IMR-90 (cell line): Measurements from ENCODE around the gene CCR9. TPM values are rescaled to one million over a fixed set of nuclear protein-coding genes. Genes with fewer than 3 reads are reported as not detected.

Experiments used
- ATAC-seq: fragments of 200-7000 bp; cut with Tn5 transposase; 2 replicates; pipeline ENCODE4 v1.9.1; 2020; ENCODE audit warnings: low read depth, mild to moderate bottlenecking, moderate library complexity
- BruUV-seq: library from RNA; stranded (reverse); fragments of 400-500 nt; replicated peaks from 2 replicates; lab custom pipeline; 2021; lab: Mats Ljungman, UMichigan
- CTCF ChIA-PET: fragments of 300-600 bp; formaldehyde crosslinking; extraction: SDS; loops from one replicate; lab custom pipeline; 2021; ENCODE audit warnings: antibody characterized with exemption; lab: Yijun Ruan, JAX
- POLR2A ChIA-PET: fragments of 300-600 bp; sonication (Branson Sonifier 250); formaldehyde crosslinking; loops from one replicate; lab custom pipeline; 2022; ENCODE audit warnings: antibody characterized with exemption; ENCODE audit not compliant: unreplicated experiment; lab: Charles Lee
- DNase-seq: peaks from one replicate; pipeline ENCODE4 v3.0.0; 2013
- H2AFZ ChIP-seq: replicated peaks from 2 replicates; pipeline ENCODE3; 2013; ENCODE audit warnings: low read length, mild to moderate bottlenecking; ENCODE audit not compliant: poor library complexity
- H2AK5ac ChIP-seq: 2 replicates; pipeline ENCODE4 v1.6.1; 2013; ENCODE audit warnings: low read depth, low read length, inconsistent platforms
- H2AK9ac ChIP-seq: replicated peaks from 2 replicates; pipeline ENCODE3; 2013; ENCODE audit warnings: mild to moderate bottlenecking, low read depth, low read length, moderate library complexity; ENCODE audit not compliant: poor library complexity
- H2BK120ac ChIP-seq: 2 replicates; pipeline ENCODE4 v1.6.1; 2013; ENCODE audit warnings: low read depth, low read length, inconsistent platforms
- H2BK15ac ChIP-seq: 3 replicates; pipeline ENCODE4 v1.6.1; 2013; ENCODE audit warnings: low read depth, low read length, inconsistent platforms
- H2BK20ac ChIP-seq: 2 replicates; pipeline ENCODE4 v1.6.1; 2013; ENCODE audit warnings: low read depth, mild to moderate bottlenecking, inconsistent platforms, low read length, moderate library complexity
- H2BK5ac ChIP-seq: 2 replicates; pipeline ENCODE4 v1.6.1; 2013; ENCODE audit warnings: mild to moderate bottlenecking, low read depth, low read length, inconsistent platforms; ENCODE audit not compliant: poor library complexity, severe bottlenecking
- H3K14ac ChIP-seq: replicated peaks from 2 replicates; pipeline ENCODE4 v1.6.1; 2013; ENCODE audit warnings: low read depth, low read length, inconsistent platforms
- H3K18ac ChIP-seq: 2 replicates; pipeline ENCODE4 v1.6.1; 2013; ENCODE audit warnings: low read depth, low read length, control low read depth
- H3K23ac ChIP-seq: 2 replicates; pipeline ENCODE4 v1.6.1; 2013; ENCODE audit warnings: low read depth, low read length, inconsistent platforms
- H3K27ac ChIP-seq: 2 replicates; pipeline ENCODE4 v1.5.1; 2013; ENCODE audit warnings: mild to moderate bottlenecking, control low read depth, low read length; ENCODE audit not compliant: insufficient read depth
- H3K27me3 ChIP-seq: 2 replicates; pipeline ENCODE4 v1.6.1; 2013; ENCODE audit warnings: low read length; ENCODE audit not compliant: control insufficient read depth, insufficient read depth
- H3K36me3 ChIP-seq: 2 replicates; pipeline ENCODE4 v1.6.1; 2013; ENCODE audit warnings: low read length, mixed read lengths; ENCODE audit not compliant: control insufficient read depth, insufficient read depth
- H3K4ac ChIP-seq: 2 replicates; pipeline ENCODE4 v1.6.1; 2013; ENCODE audit warnings: low read depth, low read length, inconsistent platforms
- H3K4me1 ChIP-seq: 2 replicates; pipeline ENCODE4 v1.6.1; 2013; ENCODE audit warnings: low read length, mixed read lengths; ENCODE audit not compliant: control insufficient read depth, insufficient read depth
- H3K4me2 ChIP-seq: 2 replicates; pipeline ENCODE4 v1.6.1; 2013; ENCODE audit warnings: low read depth, mild to moderate bottlenecking, control low read depth, low read length, moderate library complexity
- H3K4me3 ChIP-seq: 2 replicates; pipeline ENCODE4 v1.5.1; 2013; ENCODE audit warnings: low read depth, mild to moderate bottlenecking, control low read depth, low read length, moderate library complexity; ENCODE audit not compliant: insufficient read depth
- H3K56ac ChIP-seq: 2 replicates; pipeline ENCODE4 v1.6.1; 2013; ENCODE audit warnings: low read length, inconsistent platforms; ENCODE audit not compliant: insufficient read depth; ENCODE audit errors: extremely low read depth
- H3K79me1 ChIP-seq, 2 experiments: 2 replicates each; pipeline ENCODE4 v1.6.1; 2013; ENCODE audit warnings: low read length in 2 of 2, inconsistent platforms in 1 of 2, low read depth in 1 of 2
- H3K9ac ChIP-seq: 2 replicates; pipeline ENCODE4 v1.6.1; 2013; ENCODE audit warnings: low read depth, low read length, control low read depth
- H3K9me1 ChIP-seq: 2 replicates; pipeline ENCODE4 v1.6.1; 2013; ENCODE audit warnings: low read length, inconsistent platforms; ENCODE audit not compliant: insufficient read depth
- H3K9me3 ChIP-seq: 2 replicates; pipeline ENCODE4 v1.6.1; 2013; ENCODE audit warnings: low read length; ENCODE audit not compliant: control insufficient read depth, insufficient read depth
- H4K20me1 ChIP-seq: 2 replicates; pipeline ENCODE4 v1.6.1; 2013; ENCODE audit warnings: low read length, inconsistent platforms; ENCODE audit not compliant: insufficient read depth
- H4K5ac ChIP-seq: 2 replicates; pipeline ENCODE4 v1.6.1; 2013; ENCODE audit warnings: mild to moderate bottlenecking, low read depth, low read length, control low read depth
- H4K8ac ChIP-seq, 2 experiments: 2 replicates each; pipeline ENCODE4 v1.6.1; 2013; ENCODE audit warnings: low read depth in 2 of 2, low read length in 2 of 2, control low read depth in 1 of 2, inconsistent platforms in 1 of 2
- H4K91ac ChIP-seq: 2 replicates; pipeline ENCODE4 v1.6.1; 2013; ENCODE audit warnings: low read depth, low read length, inconsistent platforms; ENCODE audit not compliant: insufficient read depth
- CEBPB ChIP-seq: IDR thresholded peaks from 2 replicates; pipeline ENCODE4 v1.6.1; 2012; ENCODE audit warnings: low read depth, low read length, improper control_type of control experiment
- MAFK ChIP-seq: IDR thresholded peaks from 2 replicates; pipeline ENCODE4 v1.6.1; 2012; ENCODE audit warnings: low read depth, low read length, improper control_type of control experiment
- WGBS, 2 experiments: methylation state at CpG; one replicate each; pipeline versions ENCODE4 v1.1.5 to v1.1.7; 2013; ENCODE audit warnings: missing lambda C conversion rate in 2 of 2; ENCODE audit not compliant: insufficient read length in 1 of 2; ENCODE audit errors: extremely low coverage in 2 of 2; 5-methylcytosine and 5-hydroxymethylcytosine counted together
- dilution Hi-C: fragments of 300-500 bp; cut with HindIII; formaldehyde crosslinking; loops from one replicate; pipeline ENCODE4 v1.14.3; 2018; ENCODE audit warnings: low sequenced_read_pairs; ENCODE audit not compliant: unreplicated experiment
- in situ Hi-C: fragments of 300-500 bp; cut with MboI; formaldehyde crosslinking; loops from 3 replicates; pipeline ENCODE4 v1.14.3; 2019; ENCODE audit warnings: low sequenced_read_pairs, inconsistent platforms, mixed read lengths
- intact Hi-C: fragments of 100-400 bp; cut with micrococcal nuclease; formaldehyde crosslinking; loops from 2 replicates; pipeline ENCODE4 v1.10.0; 2022
- polyA plus RNA-seq, 3 experiments: library from polyadenylated mRNA; depleted of rRNA; stranded (reverse); fragments of >200 nt; gene quantifications; 2 replicates each; pipeline ENCODE4 v1.2.3, GENCODE V29; 2012; ENCODE audit warnings: low replicate concordance in 1 of 3
- total RNA-seq: library from RNA; depleted of rRNA; stranded (reverse); fragments of >200 nt; gene quantifications from 2 replicates; pipeline ENCODE4 v1.2.3, GENCODE V29; 2012

Gene CCR9
- total and polyA plus RNA-seq, 2 of the 4 experiments (the other 2 are of a cell fraction): not detected

DNA sequence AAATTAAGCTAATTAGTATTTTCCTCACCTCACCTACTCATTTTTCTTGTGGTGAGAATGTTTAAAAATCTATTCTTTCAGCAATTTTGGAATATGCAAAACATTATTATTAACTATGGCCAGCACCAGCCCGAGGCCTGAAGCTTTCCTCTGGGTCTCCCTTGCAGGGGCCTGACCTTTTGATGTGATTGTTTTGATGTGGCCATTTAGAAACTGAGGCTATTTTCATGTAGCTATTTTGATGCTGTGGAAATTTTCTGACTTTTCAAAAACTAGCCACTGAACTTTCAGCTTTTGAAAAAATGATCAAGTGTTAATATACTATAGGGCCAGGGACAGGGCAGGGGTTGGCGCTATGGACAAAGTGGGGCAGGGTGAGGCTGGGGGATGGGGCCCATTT lies 8.2 kb upstream of the CCR9 start:
- no peak for ATAC-seq
- Histone ChIP-seq H2BK5ac (no peak overlapping the region), H3K79me1 (no peaks in the 10 kb centered on the region), H3K4me1 (no peaks in the 10 kb centered on the region; the same call in 1 of the 2 replicates), H2BK20ac (no peak overlapping the region), H4K91ac (no peak overlapping the region), H3K4me3 (no peak overlapping the region), H3K23ac (no peak overlapping the region), H3K4me2 (no peak overlapping the region), H3K56ac (no peak overlapping the region), H2AK9ac (no peak overlapping the region), H2BK15ac (no peak overlapping the region), H3K4ac (no peak overlapping the region), H3K9ac (no peak overlapping the region), H3K9me3 (no peaks in the 10 kb centered on the region), H4K5ac (no peak overlapping the region), H3K14ac (no peak overlapping the region), H3K9me1 (0 out of 2 replicates have a peak, but pooled peaks cover 2% of the 10 kb centered on the region), H2BK120ac (no peak overlapping the region), H2AFZ (no peak overlapping the region), H3K18ac (no peak overlapping the region), H3K36me3 (no peaks in the 10 kb centered on the region), H2AK5ac (no peak overlapping the region), H3K27ac (no peak overlapping the region), H4K8ac (no peak overlapping the region), H4K20me1 (no peaks in the 10 kb centered on the region), H3K27me3 (peaks cover 36% of the 10 kb centered on the region)
- dilution Hi-C loops (no loop called here), in situ Hi-C loops (no loop called here), intact Hi-C loops (no loop called here)
- no peak for DNase-seq
- TF ChIP-seq MAFK: no peak
- TF ChIP-seq CEBPB: no peak
- POLR2A ChIA-PET: no interaction called here
- BruUV-seq: no TSS peak
- CTCF ChIA-PET: interaction anchor here (0.7 kb wide), 1 partner anchor 16 kb away, joined by 3 read pairs; no protein-coding TSS in a partner anchor
- WGBS, 2 experiments: no CpG with 5 or more reads among the region's 2 CpGs
